Endothelial cell of umbilical vein (primary cell): ENCODE measurements around the gene ERBB4. TPM values are rescaled to one million over a fixed set of nuclear protein-coding genes. Genes with fewer than 3 reads are reported as not detected.

ENCODE experiments used
- BruUV-seq: library from RNA; stranded (reverse); fragments of 400-500 nt; replicated peaks from 2 replicates; lab custom pipeline; 2021; lab: Mats Ljungman, UMichigan
- CTCF ChIA-PET: fragments of 300-600, 350-600 bp; sonication (Branson Sonifier 250); formaldehyde crosslinking; loops from one replicate; lab custom pipeline; 2021; ENCODE audit warnings: antibody characterized with exemption, inconsistent platforms; lab: Charles Lee
- POLR2A ChIA-PET: fragments of 300-600, 350-600 bp; sonication (Branson Sonifier 250); formaldehyde crosslinking; loops from one replicate; lab custom pipeline; 2021; ENCODE audit warnings: antibody characterized with exemption, inconsistent platforms; lab: Charles Lee
- DNase-seq: peaks from one replicate; pipeline ENCODE4 v3.0.0-alpha.2; 2011; ENCODE audit warnings: low read depth, low spot score
- FAIRE-seq: peaks from 2 replicates; lab custom pipeline; 2011; peaks lifted over from hg19 to GRCh38; lab: Jason Lieb, UNC
- H2AFZ ChIP-seq: 2 replicates; pipeline ENCODE4 v1.6.0; 2012; ENCODE audit warnings: low read depth, low read length, control low read depth, inconsistent platforms
- H3K27ac ChIP-seq: 2 replicates; pipeline ENCODE4 v1.5.1; 2011; ENCODE audit warnings: low read depth, mild to moderate bottlenecking, control low read depth, low read length, moderate library complexity; ENCODE audit not compliant: insufficient read depth
- H3K27me3 ChIP-seq, 2 experiments: 2 replicates each; pipeline versions ENCODE4 v1.6.0 to v1.6.1; 2011; ENCODE audit warnings: low read length in 2 of 2, mixed read lengths in 1 of 2; ENCODE audit not compliant: control insufficient read depth in 2 of 2, insufficient read depth in 2 of 2
- H3K36me3 ChIP-seq, 2 experiments: 2 replicates in 1 of 2; 3 replicates in 1 of 2; pipeline ENCODE4 v1.5.1; 2011; ENCODE audit warnings: low read length in 2 of 2, mild to moderate bottlenecking in 1 of 2, moderate library complexity in 1 of 2; ENCODE audit not compliant: control insufficient read depth in 2 of 2, insufficient read depth in 2 of 2; ENCODE audit errors: extremely low read depth in 1 of 2
- H3K4me1 ChIP-seq: 3 replicates; pipeline ENCODE4 v1.5.1; 2011; ENCODE audit warnings: mild to moderate bottlenecking, low read length; ENCODE audit not compliant: control insufficient read depth, insufficient read depth; ENCODE audit errors: extremely low read depth
- H3K4me2 ChIP-seq: 2 replicates; pipeline ENCODE4 v1.6.1; 2011; ENCODE audit warnings: low read length, control low read depth, mixed read lengths; ENCODE audit not compliant: insufficient read depth
- H3K4me3 ChIP-seq, 3 experiments: fragments of 200-600 bp in 1 of 3; sonication (generic), shearing (Covaris generic) in 1 of 3; replicated peaks in 1 of 3; 2 replicates each; pipeline ENCODE4 v1.5.1; 2011 to 2016; ENCODE audit warnings: control low read depth in 3 of 3, low read length in 3 of 3, mild to moderate bottlenecking in 2 of 3, inconsistent platforms in 1 of 3, low read depth in 1 of 3, moderate library complexity in 1 of 3; ENCODE audit not compliant: insufficient read depth in 1 of 3
- H3K79me2 ChIP-seq: 2 replicates; pipeline ENCODE4 v1.6.0; 2012; ENCODE audit warnings: low read length, inconsistent platforms; ENCODE audit not compliant: control insufficient read depth, insufficient read depth
- H3K9ac ChIP-seq: replicated peaks from 2 replicates; pipeline ENCODE3; 2011; ENCODE audit warnings: low read length, control low read depth; ENCODE audit not compliant: insufficient read depth; ENCODE audit errors: extremely low read depth
- H3K9me1 ChIP-seq: replicated peaks from 3 replicates; pipeline ENCODE4 v1.6.0; 2011; ENCODE audit warnings: mild to moderate bottlenecking, low read length; ENCODE audit not compliant: control insufficient read depth, insufficient read depth; ENCODE audit errors: extremely low read depth
- H3K9me3 ChIP-seq: replicated peaks from 2 replicates; pipeline ENCODE4 v1.5.1; 2012; ENCODE audit warnings: low read length, inconsistent platforms; ENCODE audit not compliant: control insufficient read depth, insufficient read depth
- H4K20me1 ChIP-seq: replicated peaks from 2 replicates; pipeline ENCODE3; 2011; ENCODE audit warnings: mild to moderate bottlenecking, low read length; ENCODE audit not compliant: control insufficient read depth, insufficient read depth; ENCODE audit errors: extremely low read depth
- CTCF ChIP-seq, 2 donors: IDR thresholded peaks; 1 replicate in 1 of 2; 2 replicates in 1 of 2; pipeline ENCODE4 v1.5.1; 2011; ENCODE audit warnings: low read length in 2 of 2, mild to moderate bottlenecking in 2 of 2, moderate library complexity in 2 of 2, control low read depth in 1 of 2, inconsistent platforms in 1 of 2, low read depth in 1 of 2; ENCODE audit not compliant: insufficient read depth in 1 of 2; ENCODE audit errors: extremely low read depth in 1 of 2
- EZH2 ChIP-seq: IDR thresholded peaks from 2 replicates; pipeline ENCODE4 v1.6.1; 2012; ENCODE audit warnings: borderline replicate concordance, low read depth, mild to moderate bottlenecking, moderate library complexity, low read length, inconsistent platforms; ENCODE audit not compliant: severe bottlenecking
- FOS ChIP-seq: IDR thresholded peaks from 2 replicates; pipeline ENCODE4 v1.6.1; 2011; ENCODE audit warnings: mild to moderate bottlenecking, low read length, moderate library complexity, borderline replicate concordance; ENCODE audit not compliant: insufficient read depth
- JUN ChIP-seq: IDR thresholded peaks from 2 replicates; pipeline ENCODE4 v1.6.1; 2011; ENCODE audit warnings: borderline replicate concordance, low read depth; ENCODE audit not compliant: insufficient read length, insufficient read depth
- MAX ChIP-seq: IDR thresholded peaks from 2 replicates; pipeline ENCODE4 v1.6.1; 2011; ENCODE audit not compliant: insufficient read depth, insufficient read length
- MYC ChIP-seq: IDR thresholded peaks from one replicate; pipeline ENCODE4 v1.6.1; 2011; ENCODE audit warnings: mild to moderate bottlenecking, low read depth, low read length
- POLR2A ChIP-seq: IDR thresholded peaks from 2 replicates; pipeline ENCODE4 v1.6.1; 2012; ENCODE audit warnings: low read depth, mild to moderate bottlenecking, control low read depth, low read length
- POLR2AphosphoS5 ChIP-seq: IDR thresholded peaks from 2 replicates; pipeline ENCODE4 v1.6.1; 2012; ENCODE audit warnings: low read depth, mild to moderate bottlenecking, control low read depth, low read length, moderate library complexity; ENCODE audit not compliant: insufficient read depth
- dilution Hi-C: fragments of 300-500 bp; cut with MboI; formaldehyde crosslinking; loops from one replicate; pipeline ENCODE4 v1.15.0; 2019; ENCODE audit warnings: low sequenced_read_pairs; ENCODE audit not compliant: extremely low pct_ligation_motif_present
- intact Hi-C: fragments of 100-400 bp; cut with micrococcal nuclease; formaldehyde crosslinking; loops from one replicate; pipeline ENCODE4 v1.10.0; 2022
- polyA plus RNA-seq, 4 experiments: library from polyadenylated mRNA; depleted of rRNA in 3 of 4; stranded (reverse) in 3 of 4; unstranded in 1 of 4; fragments of >200 nt; gene quantifications; 2 replicates each; pipeline versions ENCODE4 v1.2.1 to v1.2.3, GENCODE V29; 2011 to 2012; ENCODE audit warnings: missing spikeins in 1 of 4
- total RNA-seq: library from RNA; stranded (reverse); gene quantifications from 2 replicates; pipeline ENCODE4 v1.2.3, GENCODE V29; 2021

Gene ERBB4
- total and polyA plus RNA-seq, 2 donors (not counting 3 experiments of a cell fraction or from before 2014, with no cell fraction given), result 0.01 to 0.27 TPM

- TF ChIP-seq POLR2AphosphoS5, result no peak
- no peak for TF ChIP-seq MAX
- TF ChIP-seq FOS, result no peak
- no peak for TF ChIP-seq POLR2A
- no peak for TF ChIP-seq JUN
- TF ChIP-seq MYC, result no peak
- no peak for TF ChIP-seq EZH2
- TF ChIP-seq CTCF (IDR thresholded peaks at IDR 0.05; ENCODE audit: extremely low read depth in 1 of 2, insufficient read depth in 1 of 2, low read depth in 1 of 2, low read length in 2 of 2), result no peak
- Histone ChIP-seq H3K36me3 (no peaks in the 10 kb centered on the region), H3K4me1 (no peaks in the 10 kb centered on the region), H3K79me2 (no peaks in the 10 kb centered on the region), H3K27ac (no peak overlapping the region), H3K4me3 (no peak overlapping the region), H3K4me2 (no peak overlapping the region), H3K9me3 (no peaks in the 10 kb centered on the region), H3K27me3 (no peaks in the 10 kb centered on the region), H3K9ac (no peak overlapping the region), H4K20me1 (no peaks in the 10 kb centered on the region), H2AFZ (no peak overlapping the region), H3K9me1 (no peaks in the 10 kb centered on the region)
- FAIRE-seq (no peak), DNase-seq (no peak)
- dilution Hi-C loops, result no loop called here
- no TSS peak for BruUV-seq
- CTCF ChIA-PET, result interaction anchor here (0.9 to 1.9 kb wide), 3 partner anchors 9 to 41 kb away, joined by 3 to 4 read pairs (median 3); no protein-coding TSS in a partner anchor
- intact Hi-C loops, result no loop called here
- POLR2A ChIA-PET, result no interaction called here
These were observed 330.1 kb downstream of the ERBB4 start for GRCh38 chr2:212208467-212208866.
